Body of pancreas (tissue), 4 donors: ENCODE measurements around the gene TPK1. TPM values are rescaled to one million over a fixed set of nuclear protein-coding genes. Genes with fewer than 3 reads are reported as not detected.

Experiments used
- ATAC-seq: fragments of 150-250 bp; one replicate; pipeline ENCODE4 v1.9.1; 2016
- DNase-seq, 4 donors: peaks; one replicate each; pipeline ENCODE4 v3.0.0-alpha.2; 2019
- H3K27ac ChIP-seq, 4 donors: fragments of 200-600 bp; sonication (generic); 1 replicate in 3 of 4; 2 replicates in 1 of 4; pipeline versions ENCODE4 v1.5.1 to v1.6.1; 2016 to 2019; ENCODE audit warnings: mild to moderate bottlenecking in 1 of 4, mixed read lengths in 1 of 4, moderate library complexity in 1 of 4
- H3K27me3 ChIP-seq, 2 donors: fragments of 200-600 bp; sonication (generic); one replicate each; pipeline ENCODE4 v1.6.0; 2016; ENCODE audit warnings: mild to moderate bottlenecking in 1 of 2
- H3K36me3 ChIP-seq, 2 donors: fragments of 200-600 bp; sonication (generic); replicated peaks in 1 of 2; 2 replicates each; pipeline ENCODE4 v1.5.1; 2016; ENCODE audit warnings: low read depth in 2 of 2; ENCODE audit not compliant: insufficient read depth in 1 of 2
- H3K4me1 ChIP-seq: fragments of 200-600 bp; sonication (generic); one replicate; pipeline ENCODE4 v1.6.0; 2016
- H3K4me3 ChIP-seq, 2 donors: fragments of 200-600 bp; sonication (generic); 1 replicate in 1 of 2; 2 replicates in 1 of 2; pipeline ENCODE4 v1.5.1; 2016 to 2019
- H3K9me3 ChIP-seq, 3 donors: fragments of 200-600 bp; sonication (generic); 1 replicate in 2 of 3; 2 replicates in 1 of 3; pipeline ENCODE4 v1.5.1; 2016
- POLR2A ChIP-seq, 3 donors: fragments of 450-650 bp; IDR thresholded peaks; one replicate each; pipeline ENCODE4 v1.6.1; 2016; ENCODE audit warnings: antibody characterized with exemption in 3 of 3, mild to moderate bottlenecking in 2 of 3
- WGBS, 2 donors: methylation state at CpG; one replicate each; pipeline ENCODE4 v1.1.5; 2017; 5-methylcytosine and 5-hydroxymethylcytosine counted together
- intact Hi-C: fragments of 100-400 bp; cut with DNase I; formaldehyde crosslinking; loops from one replicate; pipeline ENCODE4 v1.15.1; 2023
- total RNA-seq, 2 donors: library from RNA; depleted of rRNA; stranded (reverse); fragments of >200 nt; gene quantifications; one replicate each; pipeline ENCODE4 v1.1.0, GENCODE V29; 2016
- TF ChIP-seq, protein P1 (sequence below), 7 experiments: fragments of 450-650 bp in 4 of 7; fragments of 200-600 bp in 3 of 7; sonication (generic) in 3 of 7; IDR thresholded peaks; one replicate each; pipeline ENCODE4 v1.5.1; 2016 to 2019; ENCODE audit warnings: antibody characterized with exemption in 7 of 7

The TPK1 gene
- total RNA-seq = 1 to 10 TPM in 1 of 2 donors, under 1 TPM in 1; 0.66 to 1.3 TPM

DNA sequence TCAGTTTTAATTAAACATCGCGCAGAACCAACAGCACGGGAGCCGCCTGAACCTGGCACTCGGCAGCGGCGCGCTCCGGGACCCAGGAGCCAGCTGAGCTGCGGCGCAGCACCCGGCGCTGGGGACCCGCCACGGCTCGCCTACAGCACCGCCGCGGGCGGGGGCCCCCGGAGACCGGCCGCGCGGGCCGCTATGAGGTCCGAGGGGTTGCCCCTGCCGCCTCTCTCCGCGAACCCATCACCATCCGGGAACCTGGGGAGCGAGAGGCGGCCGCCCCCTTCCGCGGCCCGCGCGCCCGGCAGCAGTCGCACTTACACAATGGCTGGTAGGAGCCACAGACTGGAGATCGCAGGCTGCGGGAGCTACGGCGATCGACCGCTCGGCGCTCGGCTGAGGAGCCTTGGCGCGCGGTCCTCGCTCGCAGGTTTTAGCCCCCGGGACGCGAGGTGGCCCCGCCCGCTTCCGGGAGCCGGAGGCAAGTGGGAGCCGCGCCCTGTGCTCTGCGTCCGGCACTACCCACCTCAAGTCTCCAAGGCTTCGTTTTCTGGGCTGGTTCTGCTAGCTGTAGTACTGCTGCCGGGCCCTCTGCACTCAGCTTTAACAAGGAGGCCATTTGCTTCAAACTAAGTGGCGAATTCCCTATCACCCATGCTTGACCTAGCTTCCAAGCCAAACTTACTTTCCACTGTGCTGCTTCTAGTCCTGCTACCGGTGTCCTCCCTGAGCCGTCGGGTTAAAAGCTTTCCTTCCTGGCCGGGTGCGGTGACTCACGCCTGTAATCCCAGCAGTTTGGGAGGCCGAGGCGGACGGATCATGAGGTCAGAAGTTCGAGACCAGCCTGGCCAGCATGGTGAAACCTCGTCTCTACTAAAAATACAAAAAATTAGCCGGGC is at the start of gene TPK1:
Gene TPK1 (minus strand): TSS at position 402 of the 893 bp plus-strand sequence. CDS start 451 bp downstream, outside the sequence.
- intact Hi-C loops = no loop called here
- H3K36me3 ChIP-seq = no peaks in the 10 kb centered on the region
- TF ChIP-seq, protein P1, sequence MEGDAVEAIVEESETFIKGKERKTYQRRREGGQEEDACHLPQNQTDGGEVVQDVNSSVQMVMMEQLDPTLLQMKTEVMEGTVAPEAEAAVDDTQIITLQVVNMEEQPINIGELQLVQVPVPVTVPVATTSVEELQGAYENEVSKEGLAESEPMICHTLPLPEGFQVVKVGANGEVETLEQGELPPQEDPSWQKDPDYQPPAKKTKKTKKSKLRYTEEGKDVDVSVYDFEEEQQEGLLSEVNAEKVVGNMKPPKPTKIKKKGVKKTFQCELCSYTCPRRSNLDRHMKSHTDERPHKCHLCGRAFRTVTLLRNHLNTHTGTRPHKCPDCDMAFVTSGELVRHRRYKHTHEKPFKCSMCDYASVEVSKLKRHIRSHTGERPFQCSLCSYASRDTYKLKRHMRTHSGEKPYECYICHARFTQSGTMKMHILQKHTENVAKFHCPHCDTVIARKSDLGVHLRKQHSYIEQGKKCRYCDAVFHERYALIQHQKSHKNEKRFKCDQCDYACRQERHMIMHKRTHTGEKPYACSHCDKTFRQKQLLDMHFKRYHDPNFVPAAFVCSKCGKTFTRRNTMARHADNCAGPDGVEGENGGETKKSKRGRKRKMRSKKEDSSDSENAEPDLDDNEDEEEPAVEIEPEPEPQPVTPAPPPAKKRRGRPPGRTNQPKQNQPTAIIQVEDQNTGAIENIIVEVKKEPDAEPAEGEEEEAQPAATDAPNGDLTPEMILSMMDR (IDR thresholded peaks at IDR 0.05) = peak in 3 of 7 experiments; percentile 1 to 13 (median 3)
- peak; percentile 80 to 89 (median 85) for TF ChIP-seq POLR2A (IDR thresholded peaks at IDR 0.05)

DNA sequence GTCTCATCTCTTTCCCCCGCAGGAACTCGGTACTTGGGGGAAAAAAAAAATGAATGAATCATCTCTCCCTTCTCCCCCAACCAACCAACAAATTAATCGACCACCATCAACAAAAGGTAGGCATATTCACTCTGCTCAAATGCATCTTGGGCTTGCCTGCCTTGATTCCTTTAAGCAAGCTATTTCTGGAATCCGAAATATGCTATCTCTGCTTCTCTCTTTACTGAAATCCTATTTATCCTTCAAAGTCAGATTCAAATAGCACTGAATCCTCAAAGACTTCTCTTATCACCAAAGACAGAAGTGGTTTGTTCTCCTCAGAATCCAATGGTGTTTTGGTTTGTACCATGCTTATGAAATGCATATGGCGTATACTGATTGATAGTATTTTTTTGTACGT is 49.6 kb upstream of the TPK1 start:
- no peaks in the 10 kb centered on the region for H3K27me3 ChIP-seq
- intact Hi-C loops = no loop called here
- H3K9me3 ChIP-seq = no peaks in the 10 kb centered on the region
- H3K4me1 ChIP-seq = no peaks in the 10 kb centered on the region
- ATAC-seq = no peak
- H3K27ac ChIP-seq = no peak overlapping the region
- WGBS, 2 donors = 55% methylated on average over 6 of the region's 6 CpGs
- no peak overlapping the region for H3K4me3 ChIP-seq
- no peak for TF ChIP-seq POLR2A (IDR thresholded peaks at IDR 0.05)
- TF ChIP-seq, protein P1 (IDR thresholded peaks at IDR 0.05) = no peak
- DNase-seq = no peak
- H3K36me3 ChIP-seq = no peaks in the 10 kb centered on the region

More for the DNA sequence above, at the start of gene TPK1:
- DNase-seq (peak; percentile 88 to 92 (median 90)), ATAC-seq (peak; percentile 96)
- H3K9me3 ChIP-seq = no peaks in the 10 kb centered on the region
- WGBS, 2 donors = 7 to 37% methylated on average over 18 to 81 of the region's 81 CpGs
- H3K27me3 ChIP-seq = no peaks in the 10 kb centered on the region
- H3K27ac ChIP-seq = peak within 1 kb of the TSS; percentile 57 to 97 (median 86)
- H3K4me1 ChIP-seq = peaks cover 24% of the 10 kb centered on the region
- H3K4me3 ChIP-seq = peak within 1 kb of the TSS; percentile 58 to 73

DNA sequence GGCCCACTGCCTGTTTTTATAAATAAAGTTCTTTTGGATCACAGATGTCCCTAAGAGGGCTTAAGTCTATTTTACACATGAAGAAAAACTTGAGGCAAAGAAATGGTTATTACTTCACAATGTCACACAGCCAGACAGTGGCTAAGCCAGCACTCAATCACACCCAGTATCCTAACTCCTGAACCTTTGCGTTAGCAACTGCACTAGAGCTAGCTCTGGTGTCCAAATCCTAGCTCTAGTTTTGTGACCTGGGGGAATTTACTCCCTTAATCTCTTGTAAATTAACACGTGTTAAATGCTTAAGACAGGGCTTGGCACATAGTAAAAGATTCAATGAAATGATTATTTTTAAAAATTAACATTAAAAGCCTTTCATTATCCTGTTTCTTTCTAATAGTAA is 49.0 kb upstream of the TPK1 start:
- TF ChIP-seq POLR2A (IDR thresholded peaks at IDR 0.05) = no peak
- TF ChIP-seq, protein P1 (IDR thresholded peaks at IDR 0.05) = no peak
- WGBS, 2 donors = 36 to 55% methylated on average over 2 of the region's 2 CpGs
- ATAC-seq = no peak
- DNase-seq = no peak
- H3K9me3 ChIP-seq = no peaks in the 10 kb centered on the region
- H3K4me3 ChIP-seq = no peak overlapping the region
- H3K36me3 ChIP-seq = no peaks in the 10 kb centered on the region
- no peaks in the 10 kb centered on the region for H3K27me3 ChIP-seq
- H3K4me1 ChIP-seq = no peaks in the 10 kb centered on the region
- intact Hi-C loops = no loop called here
- H3K27ac ChIP-seq = no peak overlapping the region

DNA sequence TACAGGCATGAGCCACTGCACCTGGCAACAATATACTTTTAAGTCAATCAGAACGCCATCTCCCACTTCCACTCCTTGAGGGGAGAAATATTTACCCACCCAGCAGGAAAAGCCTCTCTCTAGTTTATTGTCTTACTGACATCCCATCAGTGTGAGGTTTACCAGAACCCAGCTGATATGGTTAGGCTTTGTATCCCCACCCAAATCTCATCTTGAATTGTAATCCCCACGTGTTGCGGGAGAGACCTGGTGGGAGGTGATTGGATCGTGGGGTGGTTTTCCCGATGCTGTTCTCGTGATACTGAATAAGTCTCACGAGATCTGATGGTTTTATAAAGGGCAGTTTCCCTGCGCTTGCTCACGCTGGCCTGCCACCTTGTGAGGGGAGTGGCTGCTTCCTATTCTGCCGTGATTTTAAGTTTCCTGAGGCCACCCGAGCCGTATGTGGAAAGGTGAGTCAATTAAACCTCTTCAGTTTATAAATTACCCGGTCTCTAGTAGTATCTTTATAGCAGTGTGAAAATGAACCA is 37.5 kb upstream of the TPK1 start:
- no peak overlapping the region for H3K4me3 ChIP-seq
- 53 to 66% methylated on average over 13 of the region's 13 CpGs for WGBS, 2 donors
- DNase-seq = no peak
- intact Hi-C loops = no loop called here
- H3K9me3 ChIP-seq = no peaks in the 10 kb centered on the region
- TF ChIP-seq, protein P1 (IDR thresholded peaks at IDR 0.05) = no peak
- H3K36me3 ChIP-seq = no peaks in the 10 kb centered on the region
- no peaks in the 10 kb centered on the region for H3K27me3 ChIP-seq
- no peak for ATAC-seq
- H3K4me1 ChIP-seq = no peaks in the 10 kb centered on the region
- H3K27ac ChIP-seq = no peak overlapping the region
